GM19452 (cell line): ENCODE data around the gene VARS2.
"Not testable (repeated sequence)": the region's sequence is repeated elsewhere in the genome, so short reads cannot be mapped to it uniquely, and the experiment has no call there.

Experiments used
- ATAC-seq: cut with Tn5 transposase; IDR thresholded peaks from one replicate; pipeline ENCODE4 v1.9.1; 2021; ENCODE audit not compliant: unreplicated experiment

The VARS2 gene

GRCh38 chr6:30898750-30899360, 15.2 kb upstream of the VARS2 start:
- ATAC-seq = no peak

- no peak for ATAC-seq
These were observed 13.1 kb upstream of the VARS2 start for GRCh38 chr6:30900863-30901417.

GRCh38 chr6:30901436-30901835, 12.6 kb upstream of the VARS2 start:
- no peak for ATAC-seq

- not testable (repeated sequence) for ATAC-seq
These were observed 11.8 kb upstream of the VARS2 start for GRCh38 chr6:30902196-30902595.

DNA sequence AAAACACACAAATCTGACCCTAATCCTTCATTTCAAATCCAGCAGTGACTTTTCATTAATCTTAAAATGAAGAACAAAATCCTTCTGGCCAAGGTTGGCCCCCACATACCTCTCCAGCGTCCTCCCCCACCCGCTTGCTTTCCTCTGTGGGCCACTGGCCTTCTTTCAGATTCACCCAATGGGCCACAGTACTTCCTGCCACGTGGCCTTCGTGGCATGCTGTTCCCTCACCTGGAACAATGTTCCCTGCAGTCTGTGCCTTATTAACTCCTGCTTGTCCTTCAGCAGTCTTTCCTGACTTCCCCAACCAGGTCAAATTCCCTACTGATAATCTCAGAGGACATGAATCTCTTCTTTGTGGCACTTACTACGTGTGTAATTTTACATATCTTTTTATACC, 11.3 kb upstream of the VARS2 start:
- ATAC-seq = no peak

DNA sequence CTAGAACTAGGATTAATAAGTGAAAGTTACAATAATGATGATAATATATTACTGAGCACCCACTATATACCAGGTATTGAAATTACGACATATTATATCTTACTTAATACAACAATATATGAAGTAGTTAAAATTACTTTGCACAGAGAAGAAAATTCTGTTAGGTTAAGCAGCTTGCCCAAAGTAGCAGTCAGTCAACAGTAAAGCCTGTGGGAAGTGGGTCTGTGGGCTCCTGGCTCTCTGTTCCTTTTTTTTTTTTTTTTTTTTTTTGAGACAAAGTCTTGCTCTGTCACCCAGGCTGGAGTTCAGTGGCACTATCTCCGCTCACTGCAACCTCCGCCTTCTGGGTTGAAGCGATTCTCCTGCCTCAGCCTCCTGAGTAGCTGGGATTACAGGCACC, 10.8 kb upstream of the VARS2 start:
- ATAC-seq = no peak

DNA sequence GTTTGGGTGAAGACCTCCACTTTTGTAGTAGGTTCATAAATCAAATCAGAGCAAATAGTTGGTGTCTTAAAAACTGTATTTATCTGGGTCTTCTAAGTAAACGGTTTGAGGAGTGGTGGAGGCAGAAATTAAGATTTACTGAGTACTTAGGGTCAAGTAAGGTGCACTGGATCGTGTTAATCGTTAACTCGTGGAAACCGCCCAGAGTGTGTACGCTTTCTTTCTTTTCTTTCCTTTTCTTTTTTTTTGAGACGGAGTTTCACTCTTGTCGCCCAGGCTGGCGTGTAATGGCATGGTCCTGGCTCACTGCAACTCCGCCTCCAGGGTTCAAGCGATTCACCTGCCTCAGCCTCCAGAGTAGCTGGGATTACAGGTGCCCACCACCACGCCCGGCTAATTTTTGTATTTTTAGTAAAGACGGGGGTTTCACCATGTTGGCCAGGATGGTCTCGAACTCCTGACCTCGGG, 6.7 kb upstream of the VARS2 start:
- not testable (repeated sequence) for ATAC-seq

DNA sequence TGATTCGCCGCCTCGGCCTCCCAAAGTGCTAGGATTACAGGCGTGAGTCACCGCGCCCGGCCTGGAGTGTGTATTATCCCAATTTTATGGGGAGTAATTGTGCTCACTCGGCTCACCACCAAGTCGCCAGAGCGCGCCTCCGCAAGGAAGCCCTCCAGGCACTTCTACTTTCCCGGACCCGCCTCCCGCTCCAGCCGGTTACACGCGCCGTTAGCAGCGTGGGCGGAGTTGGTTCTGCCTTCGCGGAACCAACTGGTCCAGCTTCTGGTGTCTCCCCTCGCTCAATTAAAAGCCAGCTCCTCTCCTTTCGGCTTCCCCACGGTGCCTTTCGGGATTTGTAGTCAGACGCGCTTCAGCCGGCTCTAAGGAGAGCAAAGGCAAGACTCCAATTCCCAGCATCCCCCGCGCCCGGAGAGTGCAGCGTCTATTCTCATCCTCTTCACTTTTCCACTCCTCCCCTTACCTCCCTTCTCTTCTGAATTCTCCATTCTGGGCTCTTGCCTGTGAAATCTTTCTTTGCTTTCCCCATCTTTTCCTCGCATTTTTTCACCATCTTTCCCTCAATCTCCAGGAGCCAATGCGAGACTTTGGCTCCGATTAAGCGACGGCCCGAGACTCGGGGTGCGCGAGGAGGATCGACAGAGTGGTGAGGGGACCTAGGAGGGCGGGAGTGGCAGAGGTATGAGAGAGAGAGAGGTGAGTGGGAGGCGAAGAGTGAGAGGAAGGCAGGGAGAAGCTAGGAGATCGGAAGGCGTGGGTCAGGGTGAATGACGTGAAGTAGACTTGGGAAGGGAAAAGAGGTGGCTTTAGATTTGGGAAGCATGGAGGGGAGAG, 6.1 kb upstream of the VARS2 start, which contains the start of gene GTF2H4:
TSS of gene GTF2H4 (plus strand) at position 450 of the 834 bp plus-strand sequence.
- peak; percentile 94 for ATAC-seq

DNA sequence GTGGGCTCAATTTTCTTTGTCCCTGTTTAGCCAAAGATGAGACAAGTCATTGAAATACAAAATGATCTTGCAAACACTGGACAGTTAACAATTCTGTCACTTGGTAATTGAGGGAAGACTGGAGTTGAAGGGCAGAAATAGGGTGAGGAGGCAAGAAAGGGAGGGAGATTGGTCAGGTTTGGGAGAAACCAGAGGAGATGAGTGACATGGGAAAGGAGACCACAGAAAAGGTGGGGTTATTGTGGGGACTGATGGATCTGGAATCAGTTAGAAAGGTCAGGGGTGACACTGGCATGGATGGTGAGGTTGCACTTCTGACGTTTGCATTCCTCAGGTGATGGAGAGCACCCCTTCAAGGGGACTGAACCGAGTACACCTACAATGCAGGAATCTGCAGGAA, 5.3 kb upstream of the VARS2 start:
- ATAC-seq = no peak

GRCh38 chr6:30910473-30910872, 3.6 kb upstream of the VARS2 start:
- not testable (repeated sequence) for ATAC-seq

GRCh38 chr6:30912746-30913520, 1.1 kb upstream of the VARS2 start:
- no peak for ATAC-seq

DNA sequence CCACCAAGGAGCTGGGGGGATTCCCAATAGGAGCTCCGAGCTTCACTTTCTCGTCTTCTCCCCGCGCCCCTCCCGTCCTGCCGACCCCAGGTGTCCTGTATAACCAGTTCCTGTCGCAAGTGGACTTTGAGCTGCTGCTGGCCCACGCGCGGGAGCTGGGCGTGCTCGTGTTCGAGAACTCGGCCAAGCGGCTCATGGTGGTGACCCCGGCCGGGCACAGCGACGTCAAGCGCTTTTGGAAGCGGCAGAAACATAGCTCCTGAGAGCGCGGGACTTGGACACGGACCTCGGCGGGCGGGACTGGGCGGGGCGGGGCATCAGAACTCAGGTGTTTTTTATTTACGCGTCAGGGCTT, 340 bp upstream of the VARS2 start:
- no peak for ATAC-seq

GRCh38 chr6:30914854-30915590, 984 bp downstream of the VARS2 start:
- ATAC-seq = no peak

DNA sequence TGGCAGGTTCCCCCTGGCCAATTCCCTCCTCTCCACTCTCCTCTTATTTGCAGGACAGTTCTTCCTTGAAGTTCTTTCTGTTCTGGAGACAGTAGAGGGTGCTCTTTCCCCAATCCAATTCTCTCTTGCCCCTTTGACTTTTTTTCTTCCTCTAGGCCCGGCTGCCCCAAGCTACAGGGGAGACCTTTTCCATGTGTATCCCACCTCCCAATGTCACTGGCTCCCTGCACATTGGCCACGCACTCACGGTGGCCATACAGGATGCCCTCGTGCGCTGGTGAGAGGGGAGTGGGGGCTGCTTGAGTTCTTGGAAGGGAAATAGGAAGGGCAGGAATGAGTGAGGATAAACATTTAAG, 1.5 kb downstream of the VARS2 start:
- ATAC-seq = no peak

DNA sequence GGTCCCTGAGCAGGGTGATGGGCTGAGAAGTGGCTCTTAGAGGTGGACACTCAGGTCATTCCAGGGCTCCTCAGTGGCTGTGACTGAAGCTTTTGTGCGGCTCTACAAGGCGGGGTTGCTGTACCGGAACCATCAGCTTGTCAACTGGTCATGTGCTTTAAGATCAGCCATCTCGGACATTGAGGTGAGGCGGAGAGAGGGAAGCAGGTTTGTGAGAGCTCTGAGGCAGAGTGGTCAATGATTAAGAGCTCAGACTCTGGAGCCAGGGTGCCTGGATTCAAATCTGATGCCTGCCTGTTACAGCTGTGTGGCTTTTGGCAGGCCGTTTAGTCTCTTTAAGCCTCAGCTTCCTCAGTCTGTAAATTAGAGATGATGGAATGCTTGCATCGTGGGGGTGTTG, 3.0 kb downstream of the VARS2 start:
- no peak for ATAC-seq

DNA sequence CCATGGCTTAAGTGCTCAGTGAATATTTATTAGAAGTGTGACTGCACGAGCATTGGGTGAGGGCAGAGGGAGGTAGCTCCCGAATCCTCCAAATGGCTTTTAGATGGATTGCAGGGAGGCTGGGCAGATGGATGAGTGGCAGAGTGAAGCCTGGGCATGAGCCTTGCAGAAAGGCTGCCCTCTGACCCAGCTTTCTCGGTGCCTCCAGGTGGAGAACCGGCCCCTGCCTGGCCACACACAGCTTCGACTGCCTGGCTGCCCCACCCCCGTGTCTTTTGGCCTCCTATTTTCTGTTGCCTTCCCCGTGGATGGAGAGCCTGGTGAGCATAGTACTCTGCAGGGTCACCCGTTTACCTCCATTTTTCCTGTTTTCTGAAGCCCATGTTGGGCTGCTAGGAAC, 3.4 kb downstream of the VARS2 start:
- no peak for ATAC-seq

GRCh38 chr6:30918670-30919069, 4.6 kb downstream of the VARS2 start:
- no peak for ATAC-seq

- ATAC-seq = no peak
These were observed 8.4 kb downstream of the VARS2 start for GRCh38 chr6:30922447-30922852.

GRCh38 chr6:30924040-30924627, 10.1 kb downstream of the VARS2 start:
- not testable (repeated sequence) for ATAC-seq

DNA sequence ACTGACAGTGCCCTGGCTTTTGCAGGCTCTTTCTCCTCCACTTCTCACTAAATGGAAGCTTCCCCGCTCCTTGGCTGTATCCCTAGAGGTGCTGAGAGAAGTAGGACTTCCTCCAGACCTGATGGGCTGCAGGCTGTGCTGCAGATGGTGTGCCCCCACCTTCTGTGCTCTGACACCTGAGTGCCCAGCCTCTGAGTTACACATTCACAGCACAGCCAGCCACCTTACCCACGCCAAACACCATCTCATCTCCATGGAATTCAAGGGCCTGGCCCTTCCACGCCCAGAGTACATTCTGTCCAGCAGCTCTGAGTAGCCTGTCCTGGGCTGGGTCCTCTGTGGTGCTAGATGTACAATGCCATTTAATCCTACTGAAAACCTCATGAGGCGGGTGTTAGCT, 12.6 kb downstream of the VARS2 start:
- no peak for ATAC-seq
